GM12891 (cell line): Measurements from ENCODE around the gene NMS.
"Not testable (repeated sequence)": the region's sequence is repeated elsewhere in the genome, so short reads cannot be mapped to it uniquely, and the experiment has no call there.

Experiments
- DNase-seq: peaks from one replicate; pipeline ENCODE4 v3.0.0; 2011; ENCODE audit warnings: low spot score; ENCODE audit not compliant: insufficient read length
- FAIRE-seq: peaks from 2 replicates; lab custom pipeline; 2011; peaks lifted over from hg19 to GRCh38; lab: Jason Lieb, UNC
- PAX5 ChIP-seq: IDR thresholded peaks from 2 replicates; pipeline ENCODE4 v1.6.1; 2011; ENCODE audit warnings: low read length, moderate library complexity, mild to moderate bottlenecking; ENCODE audit not compliant: insufficient read depth, severe bottlenecking
- POLR2A ChIP-seq: IDR thresholded peaks from 2 replicates; pipeline ENCODE4 v1.6.1; 2011; ENCODE audit warnings: low read depth, low read length, control low read depth
- POLR2AphosphoS5 ChIP-seq: IDR thresholded peaks from 2 replicates; pipeline ENCODE4 v1.6.1; 2011; ENCODE audit warnings: low read depth, low read length, control low read depth
- POU2F2 ChIP-seq: IDR thresholded peaks from 2 replicates; pipeline ENCODE4 v1.6.1; 2011; ENCODE audit warnings: low read depth, mild to moderate bottlenecking, control low read depth, low read length, moderate library complexity
- SPI1 ChIP-seq: IDR thresholded peaks from 2 replicates; pipeline ENCODE4 v1.6.1; 2011; ENCODE audit warnings: low read depth, low read length, control low read depth
- TAF1 ChIP-seq: IDR thresholded peaks from 2 replicates; pipeline ENCODE4 v1.6.1; 2011; ENCODE audit warnings: low read depth, low read length, control low read depth

The NMS gene

DNA sequence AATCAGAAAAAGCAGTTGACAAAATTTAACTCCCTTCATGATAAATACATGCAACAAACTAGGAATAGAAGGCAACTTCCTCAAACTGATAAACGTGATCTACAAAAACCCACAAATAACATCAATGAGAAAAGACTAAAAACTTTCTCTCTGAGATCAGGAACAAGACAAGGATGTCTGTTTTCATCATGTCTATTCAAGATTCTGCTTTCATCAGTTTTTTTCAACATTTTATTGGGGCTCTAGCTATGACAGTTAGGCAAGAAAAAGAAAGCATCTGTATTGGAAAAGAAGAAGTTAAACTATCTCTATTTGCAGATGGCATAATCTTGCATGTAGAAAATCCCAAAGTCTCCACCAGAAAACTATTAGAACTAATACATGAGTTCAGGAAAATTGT, 40.6 kb upstream of the NMS start:
- TF ChIP-seq SPI1, result no peak
- no peak for TF ChIP-seq POU2F2
- TF ChIP-seq POLR2AphosphoS5, result no peak
- TF ChIP-seq PAX5, result no peak
- TF ChIP-seq TAF1, result no peak
- no peak for TF ChIP-seq POLR2A
- FAIRE-seq, result no peak
- no peak for DNase-seq

- FAIRE-seq (no peak), DNase-seq (no peak)
- TF ChIP-seq POU2F2 (no peak), PAX5 (no peak), SPI1 (no peak), POLR2AphosphoS5 (no peak), POLR2A (no peak), TAF1 (no peak)
These were observed 32.5 kb upstream of the NMS start for GRCh38 chr2:100437751-100438150.

DNA sequence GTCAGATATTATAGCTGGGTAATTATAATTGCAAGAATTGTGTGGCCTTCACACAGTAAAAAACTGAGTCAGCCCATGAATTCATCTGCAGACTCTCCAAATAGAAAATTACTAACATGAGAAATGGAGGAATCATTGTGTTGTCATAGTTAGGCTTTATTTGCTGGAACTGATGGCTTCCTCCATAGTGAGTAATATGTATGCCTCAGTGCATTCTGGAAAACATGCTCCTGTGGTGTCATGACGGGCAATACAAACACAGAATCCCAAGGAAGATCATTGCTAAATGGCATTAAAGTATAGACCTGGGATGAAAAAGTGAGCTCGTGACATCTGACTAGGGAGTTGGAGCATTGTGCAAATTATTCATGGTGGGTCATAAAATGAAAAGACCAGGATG, 23.6 kb upstream of the NMS start:
- DNase-seq (no peak), FAIRE-seq (no peak)
- TF ChIP-seq TAF1 (no peak), POU2F2 (no peak), SPI1 (no peak), POLR2AphosphoS5 (no peak), PAX5 (no peak), POLR2A (no peak)

DNA sequence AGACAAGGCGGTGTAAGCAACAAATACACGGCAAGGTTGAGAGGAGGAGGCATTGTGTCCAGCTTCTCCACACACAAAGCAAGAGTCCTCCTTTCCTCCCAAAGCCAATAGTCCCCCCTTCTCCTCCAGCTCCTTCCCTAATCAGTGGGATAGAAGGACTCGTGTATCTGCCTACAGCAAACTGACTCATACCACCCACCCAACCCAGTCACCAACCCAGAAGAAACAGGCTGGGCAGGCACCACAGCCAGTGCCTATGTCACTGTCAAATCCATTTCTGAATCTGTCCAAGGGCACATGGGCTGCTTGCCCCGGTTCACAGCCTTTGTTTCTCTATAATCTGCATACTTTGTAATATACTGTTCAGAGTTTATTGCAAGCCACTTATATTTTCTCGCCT, 19.2 kb upstream of the NMS start:
- DNase-seq (no peak), FAIRE-seq (no peak)

GRCh38 chr2:100451734-100452133, 18.5 kb upstream of the NMS start:
- DNase-seq (no peak), FAIRE-seq (no peak)
- TF ChIP-seq PAX5 (no peak), SPI1 (no peak)

More for the DNA sequence above, 19.2 kb upstream of the NMS start:
- no peak for TF ChIP-seq TAF1
- no peak for TF ChIP-seq PAX5
- no peak for TF ChIP-seq SPI1
- no peak for TF ChIP-seq POU2F2
- no peak for TF ChIP-seq POLR2AphosphoS5
- TF ChIP-seq POLR2A, result no peak

GRCh38 chr2:100453853-100454252, 16.4 kb upstream of the NMS start:
- FAIRE-seq (no peak), DNase-seq (no peak)
- no peak for TF ChIP-seq SPI1
- TF ChIP-seq POLR2AphosphoS5, result no peak
- peak; percentile 78 for TF ChIP-seq PAX5
- no peak for TF ChIP-seq TAF1

DNA sequence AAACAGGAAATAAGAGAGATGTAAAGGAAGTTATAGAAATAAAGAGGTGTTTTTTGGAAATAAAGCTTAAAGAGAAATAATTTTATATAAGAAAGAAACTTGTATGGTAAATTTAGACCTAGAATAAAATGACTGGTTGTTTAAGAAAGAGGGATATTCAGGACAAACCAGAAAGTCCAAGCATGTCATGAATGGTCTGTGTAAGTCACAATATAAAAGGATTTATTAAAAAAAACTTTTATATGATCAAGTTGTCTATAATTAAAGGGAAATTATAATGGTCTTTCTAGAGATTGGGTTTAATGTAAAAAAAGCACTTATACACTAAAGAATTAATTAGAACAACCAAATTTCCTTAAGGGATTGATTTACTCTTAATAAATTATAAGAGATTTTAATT, 13.9 kb upstream of the NMS start:
- FAIRE-seq, DNase-seq: not testable (repeated sequence)

GRCh38 chr2:100460904-100461530, 9.3 kb upstream of the NMS start:
- TF ChIP-seq POLR2AphosphoS5 (no peak), TAF1 (no peak), PAX5 (no peak), POU2F2 (no peak), POLR2A (no peak), SPI1 (no peak)
- FAIRE-seq (no peak), DNase-seq (no peak)

DNA sequence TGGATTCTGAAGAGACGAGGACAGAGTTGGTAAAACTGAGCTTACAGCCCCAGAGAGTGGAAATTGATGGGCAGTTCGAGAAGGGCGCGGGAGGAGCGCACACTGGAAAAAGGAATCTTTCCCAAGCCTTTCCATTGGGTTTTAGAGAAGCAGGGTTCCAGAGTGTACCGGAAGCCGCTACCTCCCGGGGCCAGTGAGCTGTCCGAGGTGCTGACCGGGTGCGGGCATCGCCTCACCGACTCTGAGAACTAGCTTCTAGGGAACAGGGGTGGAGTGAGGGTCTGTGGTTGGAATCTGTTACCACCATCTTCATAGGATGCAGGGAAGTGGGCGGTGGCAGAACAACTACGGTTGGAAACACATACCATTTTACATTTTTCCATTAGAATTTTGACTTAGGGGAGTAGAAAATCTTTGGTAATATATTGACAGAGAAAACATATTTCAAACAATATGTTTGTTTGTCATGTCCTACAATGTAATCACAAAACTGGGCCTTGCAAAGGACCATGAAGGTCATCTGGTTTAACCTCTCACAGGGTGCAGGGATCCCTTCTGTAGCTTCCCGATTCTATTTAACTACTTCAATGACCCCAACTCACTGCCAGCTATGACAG, 724 bp downstream of the NMS start:
- FAIRE-seq, result no peak
- DNase-seq, result no peak
- TF ChIP-seq TAF1 (no peak), PAX5 (no peak), POLR2A (no peak), SPI1 (no peak), POU2F2 (no peak)

GRCh38 chr2:100476606-100477005, 6.3 kb downstream of the NMS start:
- TF ChIP-seq POLR2A (no peak), TAF1 (no peak)
- DNase-seq (no peak), FAIRE-seq (no peak)

- FAIRE-seq (no peak), DNase-seq (no peak)
- TF ChIP-seq POLR2AphosphoS5 (no peak), POLR2A (no peak), POU2F2 (no peak), SPI1 (no peak), TAF1 (no peak), PAX5 (no peak)
These were observed 12.5 kb downstream of the NMS start for GRCh38 chr2:100482741-100483140.
